G401.6 (cell line): ENCODE data around the gene RAD23B.
"Not testable (repeated sequence)": the region's sequence is repeated elsewhere in the genome, so short reads cannot be mapped to it uniquely, and the experiment has no call there.

Source experiments
- FAIRE-seq: peaks from 2 replicates; lab custom pipeline; 2012; peaks lifted over from hg19 to GRCh38; lab: Jason Lieb, UNC

The RAD23B gene

GRCh38 chr9:107282759-107283622, at the start of gene RAD23B:
RAD23B (plus strand) TSS chr9:107283279; CDS start chr9:107283630, 351 bp downstream.
- FAIRE-seq: peak; percentile 94

- FAIRE-seq: no peak
Measured at GRCh38 chr9:107235765-107236442, 47.2 kb upstream of the RAD23B start.

GRCh38 chr9:107237873-107238272, 45.2 kb upstream of the RAD23B start:
- FAIRE-seq: no peak

GRCh38 chr9:107239474-107239873, 43.6 kb upstream of the RAD23B start:
- FAIRE-seq: no peak

GRCh38 chr9:107240260-107240659, 42.8 kb upstream of the RAD23B start:
- no peak for FAIRE-seq

- no peak for FAIRE-seq
Measured at GRCh38 chr9:107242073-107243030, 40.7 kb upstream of the RAD23B start.

- peak; percentile 99 for FAIRE-seq
Measured at GRCh38 chr9:107243742-107244141, 39.3 kb upstream of the RAD23B start.

- FAIRE-seq: no peak
Measured at GRCh38 chr9:107246259-107247254, 36.5 kb upstream of the RAD23B start.

GRCh38 chr9:107248714-107249113, 34.4 kb upstream of the RAD23B start:
- FAIRE-seq: peak; percentile 58

GRCh38 chr9:107249131-107249533, 33.9 kb upstream of the RAD23B start:
- FAIRE-seq: peak; percentile 97

- FAIRE-seq: no peak
Measured at GRCh38 chr9:107249665-107250285, 33.3 kb upstream of the RAD23B start.

- peak; percentile 91 for FAIRE-seq
Measured at GRCh38 chr9:107251756-107252322, 31.2 kb upstream of the RAD23B start.

- FAIRE-seq: no peak
Measured at GRCh38 chr9:107258919-107259318, 24.2 kb upstream of the RAD23B start.

GRCh38 chr9:107259751-107260313, 23.2 kb upstream of the RAD23B start:
- FAIRE-seq: not testable (repeated sequence)

- peak; percentile 21 for FAIRE-seq
Measured at GRCh38 chr9:107260437-107261081, 22.5 kb upstream of the RAD23B start.

- FAIRE-seq: no peak
Measured at GRCh38 chr9:107261106-107261505, 22.0 kb upstream of the RAD23B start.

GRCh38 chr9:107263289-107263688, 19.8 kb upstream of the RAD23B start:
- FAIRE-seq: no peak

GRCh38 chr9:107266624-107267368, 16.3 kb upstream of the RAD23B start:
- FAIRE-seq: no peak

- FAIRE-seq: no peak
Measured at GRCh38 chr9:107268560-107268959, 14.5 kb upstream of the RAD23B start.
